Thyroid gland (tissue), 4 donors: ENCODE results near the gene SSB.

Source experiments
- POLR2A ChIP-seq, 2 donors: fragments of 450-650 bp; IDR thresholded peaks; one replicate each; pipeline ENCODE4 v1.6.1; 2017; ENCODE audit warnings: antibody characterized with exemption in 2 of 2, mild to moderate bottlenecking in 2 of 2, moderate library complexity in 1 of 2
- TF ChIP-seq, protein P1 (sequence below), 6 experiments: fragments of 200-600 bp in 3 of 6; fragments of 450-650 bp in 3 of 6; sonication (generic) in 3 of 6; IDR thresholded peaks; one replicate each; pipeline ENCODE4 v1.5.1; 2016 to 2019; ENCODE audit warnings: antibody characterized with exemption in 6 of 6, mild to moderate bottlenecking in 2 of 6, inconsistent platforms in 1 of 6, moderate library complexity in 1 of 6

GRCh38 chr2:169853041-169853668 lies 54.5 kb downstream of the SSB start:
- TF ChIP-seq, protein P1, sequence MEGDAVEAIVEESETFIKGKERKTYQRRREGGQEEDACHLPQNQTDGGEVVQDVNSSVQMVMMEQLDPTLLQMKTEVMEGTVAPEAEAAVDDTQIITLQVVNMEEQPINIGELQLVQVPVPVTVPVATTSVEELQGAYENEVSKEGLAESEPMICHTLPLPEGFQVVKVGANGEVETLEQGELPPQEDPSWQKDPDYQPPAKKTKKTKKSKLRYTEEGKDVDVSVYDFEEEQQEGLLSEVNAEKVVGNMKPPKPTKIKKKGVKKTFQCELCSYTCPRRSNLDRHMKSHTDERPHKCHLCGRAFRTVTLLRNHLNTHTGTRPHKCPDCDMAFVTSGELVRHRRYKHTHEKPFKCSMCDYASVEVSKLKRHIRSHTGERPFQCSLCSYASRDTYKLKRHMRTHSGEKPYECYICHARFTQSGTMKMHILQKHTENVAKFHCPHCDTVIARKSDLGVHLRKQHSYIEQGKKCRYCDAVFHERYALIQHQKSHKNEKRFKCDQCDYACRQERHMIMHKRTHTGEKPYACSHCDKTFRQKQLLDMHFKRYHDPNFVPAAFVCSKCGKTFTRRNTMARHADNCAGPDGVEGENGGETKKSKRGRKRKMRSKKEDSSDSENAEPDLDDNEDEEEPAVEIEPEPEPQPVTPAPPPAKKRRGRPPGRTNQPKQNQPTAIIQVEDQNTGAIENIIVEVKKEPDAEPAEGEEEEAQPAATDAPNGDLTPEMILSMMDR (IDR thresholded peaks at IDR 0.05) = no peak
- TF ChIP-seq POLR2A (IDR thresholded peaks at IDR 0.05) = no peak
